ENCODE results near the gene MINK1. TPM values are rescaled to one million over a fixed set of nuclear protein-coding genes. Genes with fewer than 3 reads are reported as not detected.

Gene MINK1
- total RNA-seq, 1 donor from 2014 or later = 26.2 TPM

- Histone ChIP-seq H4K20me1 (ENCODE audit: low read depth) (no peaks in the 10 kb centered on the region), H3K36me3 (no peaks in the 10 kb centered on the region), H3F3A (ENCODE audit: low read depth) (peaks cover 3% of the 10 kb centered on the region), H3K4me3 (no peak overlapping the region), H3K9me3 (ENCODE audit: low read depth) (no peaks in the 10 kb centered on the region), H3K4me1 (peaks cover 4% of the 10 kb centered on the region), H3K79me2 (ENCODE audit: low read depth) (no peaks in the 10 kb centered on the region), H3K4me2 (no peak overlapping the region), H3K27me3 (no peaks in the 10 kb centered on the region), H3K27ac (no peak overlapping the region), H3K9ac (no peak overlapping the region), H2AFZ (replicated peaks) (no peak overlapping the region)
- Mint-ChIP-seq H3K36me3 (peaks cover 21% of the 10 kb centered on the region), H3K27ac (no peak overlapping the region), H3K4me3 (no peak overlapping the region), H3K4me1 (peaks cover 11% of the 10 kb centered on the region), H3K27me3 (ENCODE audit: insufficient read depth, low read depth) (peaks cover 7% of the 10 kb centered on the region), H3K9me3 (peaks cover 2% of the 10 kb centered on the region)
- DNase-seq (ENCODE audit: low spot score) = no peak
- no peak for TF ChIP-seq EZH2phosphoT487 (IDR thresholded peaks at IDR 0.05)
These were observed 20.4 kb upstream of the MINK1 start for GRCh38 chr17:4812690-4813089.

- no peak for DNase-seq (ENCODE audit: low spot score)
- Histone ChIP-seq H3K27me3 (no peaks in the 10 kb centered on the region), H3K9ac (no peak overlapping the region), H3K4me3 (no peak overlapping the region), H3K27ac (no peak overlapping the region), H3K9me3 (ENCODE audit: low read depth) (no peaks in the 10 kb centered on the region), H2AFZ (replicated peaks) (no peak overlapping the region), H3K4me2 (no peak overlapping the region), H3K79me2 (ENCODE audit: low read depth) (no peaks in the 10 kb centered on the region), H4K20me1 (ENCODE audit: low read depth) (no peaks in the 10 kb centered on the region), H3K4me1 (no peaks in the 10 kb centered on the region), H3K36me3 (no peaks in the 10 kb centered on the region), H3F3A (ENCODE audit: low read depth) (no peaks in the 10 kb centered on the region)
- TF ChIP-seq EZH2 (IDR thresholded peaks at IDR 0.05) = no peak
- TF ChIP-seq, protein P1, sequence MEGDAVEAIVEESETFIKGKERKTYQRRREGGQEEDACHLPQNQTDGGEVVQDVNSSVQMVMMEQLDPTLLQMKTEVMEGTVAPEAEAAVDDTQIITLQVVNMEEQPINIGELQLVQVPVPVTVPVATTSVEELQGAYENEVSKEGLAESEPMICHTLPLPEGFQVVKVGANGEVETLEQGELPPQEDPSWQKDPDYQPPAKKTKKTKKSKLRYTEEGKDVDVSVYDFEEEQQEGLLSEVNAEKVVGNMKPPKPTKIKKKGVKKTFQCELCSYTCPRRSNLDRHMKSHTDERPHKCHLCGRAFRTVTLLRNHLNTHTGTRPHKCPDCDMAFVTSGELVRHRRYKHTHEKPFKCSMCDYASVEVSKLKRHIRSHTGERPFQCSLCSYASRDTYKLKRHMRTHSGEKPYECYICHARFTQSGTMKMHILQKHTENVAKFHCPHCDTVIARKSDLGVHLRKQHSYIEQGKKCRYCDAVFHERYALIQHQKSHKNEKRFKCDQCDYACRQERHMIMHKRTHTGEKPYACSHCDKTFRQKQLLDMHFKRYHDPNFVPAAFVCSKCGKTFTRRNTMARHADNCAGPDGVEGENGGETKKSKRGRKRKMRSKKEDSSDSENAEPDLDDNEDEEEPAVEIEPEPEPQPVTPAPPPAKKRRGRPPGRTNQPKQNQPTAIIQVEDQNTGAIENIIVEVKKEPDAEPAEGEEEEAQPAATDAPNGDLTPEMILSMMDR (IDR thresholded peaks at IDR 0.05) = peak; percentile 24
- Mint-ChIP-seq H3K36me3 (peaks cover 15% of the 10 kb centered on the region), H3K4me3 (no peak overlapping the region), H3K27me3 (ENCODE audit: insufficient read depth, low read depth) (peaks cover 3% of the 10 kb centered on the region), H3K4me1 (peaks cover 3% of the 10 kb centered on the region), H3K9me3 (peaks cover 2% of the 10 kb centered on the region), H3K27ac (no peak overlapping the region)
These were observed 18.0 kb upstream of the MINK1 start for GRCh38 chr17:4815043-4815675.

GRCh38 chr17:4816826-4817225 is 16.3 kb upstream of the MINK1 start:
- Histone ChIP-seq H3K27me3 (no peaks in the 10 kb centered on the region), H3K36me3 (no peaks in the 10 kb centered on the region), H2AFZ (replicated peaks) (no peak overlapping the region), H3K4me3 (no peak overlapping the region), H3K9me3 (ENCODE audit: low read depth) (no peaks in the 10 kb centered on the region), H4K20me1 (ENCODE audit: low read depth) (no peaks in the 10 kb centered on the region), H3K27ac (no peak overlapping the region), H3K79me2 (ENCODE audit: low read depth) (no peaks in the 10 kb centered on the region), H3F3A (ENCODE audit: low read depth) (no peaks in the 10 kb centered on the region), H3K4me1 (no peaks in the 10 kb centered on the region), H3K4me2 (no peak overlapping the region), H3K9ac (no peak overlapping the region)
- H3K4me3 Mint-ChIP-seq = no peak overlapping the region
- no peaks in the 10 kb centered on the region for H3K4me1 Mint-ChIP-seq
- peaks cover 2% of the 10 kb centered on the region for H3K9me3 Mint-ChIP-seq
- H3K36me3 Mint-ChIP-seq = peaks cover 10% of the 10 kb centered on the region
- TF ChIP-seq EZH2 (IDR thresholded peaks at IDR 0.05) (no peak), EZH2phosphoT487 (IDR thresholded peaks at IDR 0.05) (no peak)
- TF ChIP-seq, protein P1 (IDR thresholded peaks at IDR 0.05) = no peak
- H3K27me3 Mint-ChIP-seq (ENCODE audit: insufficient read depth, low read depth) = peaks cover 3% of the 10 kb centered on the region
- DNase-seq (ENCODE audit: low spot score) = no peak
- no peak overlapping the region for H3K27ac Mint-ChIP-seq

GRCh38 chr17:4818276-4818675 is 14.9 kb upstream of the MINK1 start:
- Mint-ChIP-seq H3K27me3 (ENCODE audit: insufficient read depth, low read depth) (peaks cover 3% of the 10 kb centered on the region), H3K9me3 (peaks cover 2% of the 10 kb centered on the region), H3K27ac (no peak overlapping the region), H3K4me1 (no peaks in the 10 kb centered on the region), H3K4me3 (no peak overlapping the region), H3K36me3 (peaks cover 10% of the 10 kb centered on the region)
- H3K36me3 ChIP-seq = no peaks in the 10 kb centered on the region
- H3K4me3 ChIP-seq = no peak overlapping the region
- no peak overlapping the region for H3K9ac ChIP-seq
- no peak for DNase-seq (ENCODE audit: low spot score)
- no peaks in the 10 kb centered on the region for H3K79me2 ChIP-seq (ENCODE audit: low read depth)
- no peaks in the 10 kb centered on the region for H3F3A ChIP-seq (ENCODE audit: low read depth)
- no peak overlapping the region for H3K27ac ChIP-seq
- H3K4me1 ChIP-seq = no peaks in the 10 kb centered on the region
- H3K9me3 ChIP-seq (ENCODE audit: low read depth) = no peaks in the 10 kb centered on the region
- H4K20me1 ChIP-seq (ENCODE audit: low read depth) = no peaks in the 10 kb centered on the region
- TF ChIP-seq EZH2 (IDR thresholded peaks at IDR 0.05) = no peak
- H2AFZ ChIP-seq (replicated peaks) = no peak overlapping the region
- H3K27me3 ChIP-seq = no peaks in the 10 kb centered on the region
- H3K4me2 ChIP-seq = no peak overlapping the region
